ENCODE results near the gene C9orf50. TPM values are rescaled to one million over a fixed set of nuclear protein-coding genes. Genes with fewer than 3 reads are reported as not detected.

Gene C9orf50
- polyA plus RNA-seq, 2 of the 4 experiments (the other 2 are of a cell fraction): 0.05 to 0.10 TPM

DNA sequence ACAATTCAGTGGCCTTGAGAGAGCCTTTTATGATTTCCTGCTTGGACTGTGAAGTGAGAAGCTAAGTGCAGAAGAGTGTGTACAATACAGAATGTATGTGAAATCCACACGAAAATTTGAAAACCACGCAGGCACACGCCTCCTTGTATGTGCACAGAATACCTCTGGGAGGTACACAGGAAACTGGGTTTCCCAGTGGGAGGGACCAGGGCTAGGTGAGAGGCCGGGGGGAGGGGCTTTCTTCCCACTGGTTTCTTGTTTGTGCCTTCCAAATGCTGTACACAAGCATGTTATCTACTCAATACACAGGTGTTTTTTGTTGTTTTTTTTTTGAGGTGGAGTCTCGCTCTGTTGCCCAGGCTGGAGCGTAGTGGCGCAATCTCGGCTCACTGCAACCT is 16.1 kb downstream of the C9orf50 start:
- DNase-seq (ENCODE audit: low read depth in 1 of 2, low spot score in 1 of 2) (peak in 1 of 2 experiments; percentile 40), ATAC-seq (no peak), FAIRE-seq (no peak)
- Histone ChIP-seq H3K4me3 (no peak overlapping the region), H3K4me1 (peaks cover 77% of the 10 kb centered on the region), H3K27ac (peak overlapping the region; percentile 71 to 100), H3K4me2 (0 out of 3 replicates have a peak overlapping the region, but pooled peaks have one; percentile 13), H3K9me3 (no peaks in the 10 kb centered on the region)
- ChIA-PET POLR2A (interaction anchor here (1.1 to 2.9 kb wide), 2 partner anchors 109 to 121 kb away, joined by 3 to 11 read pairs; no protein-coding TSS in a partner anchor), CTCF (interaction anchor here (1.2 to 23.2 kb wide), 9 partner anchors 12 to 469 kb away, joined by 3 to 653 read pairs (median 4); partner anchors contain the start of genes C9orf50 and NTMT1)
- TF ChIP-seq RARB (CRISPR knock-in tag; IDR thresholded peaks at IDR 0.05): no peak
- no peak for TF ChIP-seq PHF8 (IDR thresholded peaks at IDR 0.05; ENCODE audit: borderline replicate concordance, low read depth)
- no peak for TF ChIP-seq NR3C1 (IDR thresholded peaks at IDR 0.05)
- no peak for TF ChIP-seq CHD2 (IDR thresholded peaks at IDR 0.05; ENCODE audit: low read length, partially characterized antibody)
- no peak for TF ChIP-seq HDAC2 (IDR thresholded peaks at IDR 0.05)
- TF ChIP-seq HOXA7 (CRISPR knock-in tag; IDR thresholded peaks at IDR 0.05): no peak
- no peak for TF ChIP-seq ZSCAN20 (CRISPR knock-in tag; IDR thresholded peaks at IDR 0.05)
- TF ChIP-seq SMC3 (IDR thresholded peaks at IDR 0.05): no peak
- no peak for TF ChIP-seq EP300 (IDR thresholded peaks at IDR 0.05)
- TF ChIP-seq, protein P1, sequence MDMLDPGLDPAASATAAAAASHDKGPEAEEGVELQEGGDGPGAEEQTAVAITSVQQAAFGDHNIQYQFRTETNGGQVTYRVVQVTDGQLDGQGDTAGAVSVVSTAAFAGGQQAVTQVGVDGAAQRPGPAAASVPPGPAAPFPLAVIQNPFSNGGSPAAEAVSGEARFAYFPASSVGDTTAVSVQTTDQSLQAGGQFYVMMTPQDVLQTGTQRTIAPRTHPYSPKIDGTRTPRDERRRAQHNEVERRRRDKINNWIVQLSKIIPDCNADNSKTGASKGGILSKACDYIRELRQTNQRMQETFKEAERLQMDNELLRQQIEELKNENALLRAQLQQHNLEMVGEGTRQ (IDR thresholded peaks at IDR 0.05): no peak
- TF ChIP-seq MAFK (IDR thresholded peaks at IDR 0.05; ENCODE audit: partially characterized antibody): no peak
- no peak for TF ChIP-seq ZC3H11A (IDR thresholded peaks at IDR 0.05)
- no peak for TF ChIP-seq CBX2 (IDR thresholded peaks at IDR 0.05; ENCODE audit: borderline replicate concordance, low read depth)
- WGBS (ENCODE audit: missing lambda C conversion rate): 62% methylated on average over 8 of the region's 8 CpGs

- Histone ChIP-seq H3K4me1 (peaks cover 72% of the 10 kb centered on the region), H3K27ac (peak overlapping the region; percentile 71 to 100), H3K4me2 (peak overlapping the region; percentile 17; the same call in 2 of the 3 replicates), H3K4me3 (no peak overlapping the region), H3K9me3 (no peaks in the 10 kb centered on the region)
- DNase-seq (ENCODE audit: low read depth in 1 of 2, low spot score in 1 of 2) (no peak), ATAC-seq (no peak), FAIRE-seq (no peak)
- ChIA-PET POLR2A (interaction anchor here (1.1 to 2.9 kb wide), 3 partner anchors 108 to 427 kb away, joined by 3 to 11 read pairs (median 3); no protein-coding TSS in a partner anchor), CTCF (interaction anchor here (1.2 to 23.2 kb wide), 9 partner anchors 11 to 468 kb away, joined by 3 to 653 read pairs (median 5); partner anchors contain the start of genes C9orf50 and NTMT1)
- TF ChIP-seq CHD2 (IDR thresholded peaks at IDR 0.05; ENCODE audit: low read length, partially characterized antibody) (no peak), ZFP36 (IDR thresholded peaks at IDR 0.05; ENCODE audit: borderline replicate concordance, partially characterized antibody) (peak; percentile 89)
- WGBS (ENCODE audit: missing lambda C conversion rate): 68% methylated on average over 12 of the region's 12 CpGs
Observed at GRCh38 chr9:129604056-129604765, 16.7 kb downstream of the C9orf50 start.

DNA sequence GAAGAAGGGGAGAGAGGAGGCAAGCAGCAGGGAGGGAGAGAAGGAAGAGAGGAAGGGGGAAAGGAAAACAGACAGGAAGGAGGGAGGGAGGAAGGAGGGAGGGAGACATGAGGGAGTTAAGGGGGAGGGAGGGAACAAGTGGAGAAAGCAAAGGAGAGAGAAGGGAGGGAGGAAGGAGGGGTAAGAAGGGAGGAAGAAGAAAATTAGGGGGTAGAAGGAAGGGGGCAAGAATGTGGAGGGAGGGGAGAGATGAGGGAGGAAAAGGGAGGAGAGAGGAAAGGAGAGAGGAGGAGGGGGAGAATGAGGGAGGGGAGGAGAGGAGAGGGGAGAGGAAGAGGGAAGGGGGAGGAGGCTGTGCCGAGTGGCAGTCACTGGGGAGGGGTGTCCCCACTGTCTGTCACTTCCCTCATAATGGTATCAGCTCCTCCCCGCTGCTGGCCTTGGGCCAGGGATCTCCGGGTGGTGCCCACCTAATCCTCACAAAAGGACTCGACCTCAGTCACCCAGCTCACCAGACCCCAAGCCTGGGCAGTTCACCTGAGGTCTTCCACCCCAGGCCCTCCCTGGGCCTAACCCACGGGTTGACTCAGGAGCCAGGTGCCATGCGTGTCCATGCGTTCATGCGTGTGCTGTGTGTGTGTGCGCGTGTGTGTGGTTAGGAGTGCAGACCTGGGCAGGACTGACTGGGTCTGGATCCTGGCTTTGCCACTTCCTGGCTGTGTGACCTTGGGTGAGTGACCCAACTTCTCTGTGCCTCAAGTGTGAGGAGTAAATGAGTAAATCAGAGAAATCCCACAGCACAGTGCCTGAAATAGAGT is 18.1 kb downstream of the C9orf50 start:
- TF ChIP-seq ZC3H11A (IDR thresholded peaks at IDR 0.05) (no peak), RCOR1 (IDR thresholded peaks at IDR 0.05; ENCODE audit: low read depth, low read length) (no peak), CHD4 (IDR thresholded peaks at IDR 0.05; ENCODE audit: borderline replicate concordance) (no peak), ZFP36 (IDR thresholded peaks at IDR 0.05; ENCODE audit: borderline replicate concordance, partially characterized antibody) (peak; percentile 76)
- TF ChIP-seq, protein P2, sequence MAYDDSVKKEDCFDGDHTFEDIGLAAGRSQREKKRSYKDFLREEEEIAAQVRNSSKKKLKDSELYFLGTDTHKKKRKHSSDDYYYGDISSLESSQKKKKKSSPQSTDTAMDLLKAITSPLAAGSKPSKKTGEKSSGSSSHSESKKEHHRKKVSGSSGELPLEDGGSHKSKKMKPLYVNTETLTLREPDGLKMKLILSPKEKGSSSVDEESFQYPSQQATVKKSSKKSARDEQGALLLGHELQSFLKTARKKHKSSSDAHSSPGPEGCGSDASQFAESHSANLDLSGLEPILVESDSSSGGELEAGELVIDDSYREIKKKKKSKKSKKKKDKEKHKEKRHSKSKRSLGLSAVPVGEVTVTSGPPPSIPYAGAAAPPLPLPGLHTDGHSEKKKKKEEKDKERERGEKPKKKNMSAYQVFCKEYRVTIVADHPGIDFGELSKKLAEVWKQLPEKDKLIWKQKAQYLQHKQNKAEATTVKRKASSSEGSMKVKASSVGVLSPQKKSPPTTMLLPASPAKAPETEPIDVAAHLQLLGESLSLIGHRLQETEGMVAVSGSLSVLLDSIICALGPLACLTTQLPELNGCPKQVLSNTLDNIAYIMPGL (CRISPR knock-in tag; IDR thresholded peaks at IDR 0.05; ENCODE audit: borderline replicate concordance): no peak
- Histone ChIP-seq H3K4me1 (peaks cover 68% of the 10 kb centered on the region), H3K4me2 (peak overlapping the region; percentile 41), H3K27ac (peak overlapping the region; percentile 71 to 100), H3K4me3 (no peak overlapping the region), H3K9me3 (no peaks in the 10 kb centered on the region)
- ChIA-PET POLR2A (interaction anchor here (1.2 kb wide), 1 partner anchor 425 kb away, joined by 3 read pairs; no protein-coding TSS in a partner anchor), CTCF (interaction anchor here (1.3 to 23.2 kb wide), 4 partner anchors 10 to 467 kb away, joined by 3 to 653 read pairs (median 6); no protein-coding TSS in a partner anchor)
- no peak for ATAC-seq
- 65% methylated on average over 10 of the region's 10 CpGs for WGBS (ENCODE audit: missing lambda C conversion rate)
- peak in 1 of 2 experiments; percentile 35 for DNase-seq (ENCODE audit: low read depth in 1 of 2, low spot score in 1 of 2)
- no peak for FAIRE-seq

Data from A549 (cell line).